Skin epidermis (tissue), 12 donors: ENCODE data around the gene MYO3B.
"Not testable (repeated sequence)": the region's sequence is repeated elsewhere in the genome, so short reads cannot be mapped to it uniquely, and the experiment has no call there.

Experiments
- H3K27ac ChIP-seq, 21 experiments: fragments of 200-600 bp; sonication (generic) in 11 of 21; one replicate each; pipeline ENCODE4 v1.5.0; 2020; ENCODE audit warnings: mild to moderate bottlenecking in 3 of 21, inconsistent platforms in 2 of 21, moderate library complexity in 2 of 21
- H3K4me3 ChIP-seq, 7 experiments: fragments of 200-600 bp; sonication (generic) in 2 of 7; one replicate each; pipeline ENCODE4 v1.5.0; 2020; ENCODE audit warnings: inconsistent platforms in 2 of 7, mild to moderate bottlenecking in 2 of 7, moderate library complexity in 1 of 7

The MYO3B gene

DNA sequence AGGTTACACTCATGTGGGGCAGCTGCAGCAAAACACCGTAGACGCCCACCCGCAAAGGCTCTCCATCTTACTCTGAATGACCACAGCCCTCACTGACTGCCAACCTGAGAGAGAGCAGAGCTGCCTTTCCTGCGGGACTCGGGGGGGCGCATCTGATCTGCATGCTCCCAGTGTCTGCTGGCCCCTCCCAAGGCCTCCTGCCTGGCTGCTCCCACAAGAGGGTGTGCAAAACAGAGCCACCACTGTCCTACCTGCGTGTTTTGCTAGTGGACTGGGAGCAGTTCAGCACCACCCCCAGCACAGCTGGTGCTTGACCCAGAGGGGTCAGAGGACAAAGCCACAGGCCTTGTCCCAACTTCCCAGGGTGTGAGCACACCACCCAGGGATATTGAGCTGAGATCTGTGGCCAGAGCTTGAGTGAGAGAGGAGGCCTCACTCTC lies 76.4 kb downstream of the MYO3B start:
- H3K4me3 ChIP-seq, result no peak overlapping the region

DNA sequence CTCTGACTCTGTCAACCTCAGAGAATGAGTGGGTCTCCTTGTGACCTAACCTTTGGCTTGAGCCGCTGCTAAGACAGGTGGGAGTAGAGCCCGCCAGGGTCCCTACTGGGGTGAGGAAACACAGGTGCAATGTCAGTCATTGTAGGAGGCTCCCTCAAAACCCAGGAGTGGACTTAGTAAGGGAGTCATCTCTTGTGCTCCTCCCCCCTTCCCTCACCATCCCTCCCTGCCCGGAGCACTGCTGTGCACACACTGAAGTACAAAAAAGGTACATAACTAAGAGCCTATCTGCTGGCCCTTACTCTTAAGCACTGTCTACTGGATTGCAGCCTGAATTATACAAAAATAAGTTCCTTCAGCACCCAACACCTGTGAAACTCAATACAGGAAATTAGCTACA lies 77.2 kb downstream of the MYO3B start:
- no peak overlapping the region for H3K4me3 ChIP-seq
- H3K27ac ChIP-seq, result peak overlapping the region in 1 of 21 experiments; percentile 42

More for the DNA sequence above, 76.4 kb downstream of the MYO3B start:
- H3K27ac ChIP-seq, result no peak overlapping the region

DNA sequence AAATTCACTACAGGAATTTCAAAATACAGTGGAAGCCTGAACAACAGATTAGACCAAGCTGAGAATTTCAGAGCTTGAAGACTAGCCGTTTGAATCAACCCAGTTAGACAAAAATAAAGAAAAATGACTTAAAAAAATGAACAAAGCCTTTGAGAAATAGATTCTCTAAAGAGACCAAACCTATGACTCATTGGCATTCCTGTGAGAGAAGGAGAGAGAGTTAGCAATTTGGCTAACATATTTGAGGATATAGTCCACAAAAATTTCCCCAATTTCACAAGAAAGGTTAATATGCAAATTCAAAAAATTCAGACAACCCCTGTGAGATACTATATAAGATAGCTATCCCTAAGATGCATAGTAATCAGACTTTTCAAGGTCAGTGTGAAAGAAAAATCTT lies 78.0 kb downstream of the MYO3B start:
- no peak overlapping the region for H3K4me3 ChIP-seq
- no peak overlapping the region for H3K27ac ChIP-seq

DNA sequence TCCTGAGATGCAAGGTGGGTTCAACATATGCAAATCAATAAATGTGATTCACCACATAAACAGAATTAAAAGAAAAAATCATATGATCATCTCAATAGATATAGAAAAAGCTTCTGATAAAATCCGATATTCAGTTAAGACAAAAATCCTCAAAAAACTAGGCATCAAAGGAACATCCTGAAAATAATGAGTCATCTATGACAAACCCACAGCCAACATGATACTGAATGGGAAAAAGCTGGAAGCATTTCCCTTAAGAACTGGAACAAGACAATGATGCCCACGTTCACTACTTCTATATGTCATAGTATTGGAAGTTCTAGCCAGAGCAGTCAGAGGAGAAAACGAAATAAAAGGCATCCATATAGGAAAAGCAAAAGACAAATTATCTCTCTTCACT lies 80.4 kb downstream of the MYO3B start:
- H3K4me3 ChIP-seq, result no peak overlapping the region
- no peak overlapping the region for H3K27ac ChIP-seq

DNA sequence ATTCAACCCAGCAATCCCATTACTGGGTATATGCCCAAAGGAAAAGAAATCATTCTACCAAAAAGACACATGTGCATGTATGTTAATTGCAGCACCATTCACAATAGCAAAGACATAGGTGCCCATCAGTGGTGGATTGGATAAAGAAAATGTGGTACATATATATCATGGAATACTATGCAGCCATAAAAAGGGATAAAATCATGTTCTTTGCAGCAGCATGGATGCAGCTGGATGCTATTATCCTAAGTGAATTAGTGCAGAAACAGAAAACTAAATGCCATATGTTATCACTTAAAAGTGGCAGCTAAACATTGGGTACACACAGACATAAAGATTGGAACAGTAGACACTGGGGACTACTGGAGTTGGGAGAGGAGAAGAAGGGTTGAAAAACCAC lies 82.2 kb downstream of the MYO3B start:
- Histone ChIP-seq H3K4me3 (no peak overlapping the region), H3K27ac (no peak overlapping the region)

DNA sequence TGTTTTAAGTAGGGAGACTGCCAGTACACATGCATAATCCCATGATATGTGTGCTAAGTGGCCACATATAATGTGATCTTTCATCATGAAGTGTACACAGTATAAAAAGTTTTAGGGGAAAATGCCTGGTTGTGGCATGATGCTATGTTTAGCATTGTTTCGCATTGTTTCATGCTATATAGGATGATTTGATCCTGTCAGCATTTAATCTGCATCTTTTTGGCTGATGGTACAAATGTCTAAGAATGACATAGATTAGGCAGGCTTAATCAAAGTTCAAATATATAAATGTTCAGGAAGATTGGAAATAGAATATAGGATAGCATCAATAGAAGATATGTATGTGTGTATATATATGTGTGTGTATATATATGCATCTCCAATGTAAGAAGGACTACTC lies 83.6 kb downstream of the MYO3B start:
- no peak overlapping the region for H3K27ac ChIP-seq
- no peak overlapping the region for H3K4me3 ChIP-seq

DNA sequence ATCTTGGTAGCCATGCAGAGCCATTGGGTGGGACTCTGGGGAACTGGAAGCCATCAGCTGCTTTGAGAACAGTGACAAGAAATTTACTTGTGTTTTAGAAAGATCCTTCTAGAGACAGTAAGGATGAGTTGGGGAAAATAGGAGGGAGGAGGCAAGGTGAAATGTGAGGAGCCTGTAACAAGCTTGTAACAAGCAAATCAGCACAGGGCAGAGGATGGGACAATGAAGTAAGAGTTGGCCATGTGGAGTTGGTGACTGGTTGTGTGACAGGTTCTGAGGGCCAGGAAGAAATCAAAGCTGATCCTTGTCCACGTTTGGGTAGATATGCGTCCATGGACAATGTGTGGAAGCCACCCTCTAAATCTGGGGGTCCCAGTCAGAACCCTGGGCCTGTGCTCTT lies 84.4 kb downstream of the MYO3B start:
- Histone ChIP-seq H3K4me3 (no peak overlapping the region), H3K27ac (no peak overlapping the region)

DNA sequence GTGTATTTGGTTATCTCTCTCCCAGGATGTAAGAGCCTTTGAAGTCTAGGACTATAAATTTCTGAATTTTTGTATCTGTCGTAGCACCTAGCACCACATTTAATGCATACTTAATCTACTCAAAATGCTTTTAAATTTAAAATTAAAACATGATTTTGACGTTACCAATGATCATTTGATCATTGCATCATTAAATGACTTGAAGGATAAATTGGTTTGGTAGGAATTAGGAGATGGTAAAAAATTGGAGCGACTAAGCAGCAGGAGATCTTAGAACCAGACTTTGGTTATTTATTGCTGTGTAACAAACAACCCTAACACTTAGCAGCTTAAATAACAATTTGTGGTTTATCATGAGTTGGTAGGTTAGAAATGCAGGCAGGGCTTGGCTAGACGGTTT lies 84.9 kb downstream of the MYO3B start:
- Histone ChIP-seq H3K27ac (no peak overlapping the region), H3K4me3 (no peak overlapping the region)

DNA sequence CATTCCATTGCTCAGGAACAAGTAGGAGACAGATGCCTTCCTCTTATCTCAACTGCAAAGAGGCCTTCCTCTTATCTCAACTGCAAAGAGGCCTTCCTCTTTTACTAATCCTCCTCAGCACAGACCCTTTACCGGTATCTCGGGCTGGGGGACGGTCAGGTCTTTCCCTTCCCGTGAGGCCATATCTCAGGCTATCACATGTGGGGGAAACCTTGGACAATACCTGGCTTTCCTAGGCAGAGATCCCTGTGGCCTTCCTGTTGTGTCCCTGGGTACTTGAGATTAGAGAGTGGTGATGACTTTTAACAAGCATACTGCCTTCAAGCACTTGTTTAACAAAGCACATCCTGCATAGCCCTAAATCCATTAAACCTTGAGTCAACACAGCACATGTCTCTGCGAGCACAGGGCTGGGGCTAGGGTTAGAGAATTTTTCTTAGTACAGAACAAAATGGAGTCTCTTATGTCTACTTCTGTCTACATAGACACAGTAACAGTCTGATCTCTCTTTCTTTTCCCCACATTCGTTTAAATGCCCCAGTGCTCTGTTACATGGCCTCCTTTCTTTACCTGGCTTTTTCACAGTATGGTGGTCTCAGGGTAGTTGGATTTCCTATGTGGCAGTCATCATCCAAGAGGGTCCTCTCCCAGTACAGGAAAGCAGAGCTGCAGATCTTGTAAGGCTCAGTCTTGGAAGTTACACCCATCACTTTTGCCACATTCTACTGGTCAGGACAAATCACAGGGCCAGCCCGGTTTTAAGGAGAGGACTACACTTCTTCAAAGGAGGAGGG lies 86.0 kb downstream of the MYO3B start:
- not testable (repeated sequence) for H3K4me3 ChIP-seq, H3K27ac ChIP-seq

DNA sequence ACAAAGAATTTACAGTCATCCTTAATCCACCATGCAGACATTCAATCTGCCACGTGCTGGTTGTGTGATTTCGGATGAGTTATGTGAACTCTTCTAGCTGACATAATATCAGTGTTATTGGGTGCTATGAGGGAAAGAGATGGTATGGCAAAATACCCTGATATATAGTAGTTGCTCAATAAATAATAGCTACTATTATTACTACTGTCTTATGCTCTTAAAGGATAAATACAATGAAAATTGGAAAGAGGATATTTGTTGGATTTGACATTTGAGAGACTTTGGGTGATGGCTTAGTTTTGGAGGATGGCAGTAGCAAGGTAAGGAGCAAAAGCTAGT lies 86.5 kb downstream of the MYO3B start:
- no peak overlapping the region for H3K4me3 ChIP-seq
- H3K27ac ChIP-seq, result no peak overlapping the region

DNA sequence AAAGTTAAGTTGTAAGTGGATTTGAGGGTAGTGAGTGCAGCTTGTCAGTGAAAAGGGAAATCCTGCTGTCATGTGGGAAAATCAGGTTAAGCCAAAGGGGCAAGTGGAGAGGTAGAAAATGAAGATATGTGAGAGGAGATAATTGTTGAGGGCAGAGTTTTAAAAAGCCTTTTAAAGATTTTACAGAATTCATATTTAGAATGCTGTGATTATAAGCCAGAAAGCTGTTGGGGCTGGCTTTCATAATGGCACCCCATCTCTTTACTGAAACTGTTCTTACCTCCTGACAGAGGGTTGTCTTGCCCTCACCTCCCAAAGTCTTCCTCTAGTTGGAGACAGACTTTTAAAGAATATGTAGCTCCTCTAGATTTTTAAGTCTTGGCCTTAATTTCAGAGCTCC lies 86.9 kb downstream of the MYO3B start:
- H3K4me3 ChIP-seq, result no peak overlapping the region
- no peak overlapping the region for H3K27ac ChIP-seq

DNA sequence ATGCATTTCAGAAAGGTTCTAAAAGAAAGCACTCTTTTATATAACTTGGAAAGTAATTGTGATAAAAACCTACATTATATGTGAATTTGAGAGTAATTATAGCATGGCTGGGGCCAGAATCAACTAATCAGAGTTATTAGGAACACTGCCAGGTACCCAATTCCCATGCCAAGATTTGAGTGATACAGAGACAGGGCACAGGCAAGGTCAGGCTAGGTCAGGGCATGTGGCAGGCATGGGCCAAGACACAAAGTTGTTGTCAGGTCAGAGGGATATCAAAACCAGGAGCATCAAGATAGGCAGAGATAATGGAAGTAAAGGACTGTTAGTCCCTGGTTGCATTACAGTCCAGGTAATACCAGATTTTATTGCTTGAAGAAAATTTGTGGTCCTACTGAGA lies 87.4 kb downstream of the MYO3B start:
- no peak overlapping the region for H3K27ac ChIP-seq
- H3K4me3 ChIP-seq, result no peak overlapping the region

DNA sequence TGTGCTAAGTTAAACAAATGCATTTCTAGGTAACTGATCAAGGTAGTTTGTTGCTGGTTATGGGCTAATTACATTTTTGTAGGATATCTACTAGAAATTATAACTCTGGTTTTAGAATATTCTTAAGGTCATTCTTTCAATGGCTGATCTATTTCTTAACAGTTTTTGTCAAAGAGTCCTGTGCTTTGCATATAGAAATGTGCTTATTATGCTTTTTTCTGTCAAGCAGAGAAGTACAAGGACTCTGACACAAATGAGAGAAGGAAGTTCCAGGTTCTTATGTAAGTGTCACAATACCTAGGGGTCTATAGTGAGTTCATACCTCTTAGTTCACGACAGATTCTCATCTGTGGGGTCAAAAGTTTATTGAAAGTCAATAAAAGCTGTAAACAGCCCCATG lies 88.4 kb downstream of the MYO3B start:
- Histone ChIP-seq H3K4me3 (no peak overlapping the region), H3K27ac (no peak overlapping the region)

DNA sequence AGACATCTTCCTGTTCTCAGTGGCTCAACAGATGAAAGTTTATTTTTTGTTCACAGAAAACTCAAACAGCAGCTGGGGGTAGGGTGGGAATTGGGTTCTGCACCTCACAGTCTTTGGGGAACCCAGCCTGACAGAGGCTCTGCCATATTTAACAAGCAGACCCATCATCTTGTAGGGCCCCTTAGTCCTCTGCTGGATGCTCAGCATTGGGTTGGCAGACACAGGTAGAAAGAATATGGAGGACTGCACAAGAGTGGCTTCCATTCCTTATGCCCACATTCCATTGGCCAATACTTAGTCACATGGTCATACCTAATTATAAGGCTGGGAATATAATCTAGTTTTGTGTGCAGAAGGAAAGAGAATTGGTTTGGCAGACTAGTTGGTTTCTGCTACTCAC lies 89.1 kb downstream of the MYO3B start:
- Histone ChIP-seq H3K27ac (no peak overlapping the region), H3K4me3 (no peak overlapping the region)

DNA sequence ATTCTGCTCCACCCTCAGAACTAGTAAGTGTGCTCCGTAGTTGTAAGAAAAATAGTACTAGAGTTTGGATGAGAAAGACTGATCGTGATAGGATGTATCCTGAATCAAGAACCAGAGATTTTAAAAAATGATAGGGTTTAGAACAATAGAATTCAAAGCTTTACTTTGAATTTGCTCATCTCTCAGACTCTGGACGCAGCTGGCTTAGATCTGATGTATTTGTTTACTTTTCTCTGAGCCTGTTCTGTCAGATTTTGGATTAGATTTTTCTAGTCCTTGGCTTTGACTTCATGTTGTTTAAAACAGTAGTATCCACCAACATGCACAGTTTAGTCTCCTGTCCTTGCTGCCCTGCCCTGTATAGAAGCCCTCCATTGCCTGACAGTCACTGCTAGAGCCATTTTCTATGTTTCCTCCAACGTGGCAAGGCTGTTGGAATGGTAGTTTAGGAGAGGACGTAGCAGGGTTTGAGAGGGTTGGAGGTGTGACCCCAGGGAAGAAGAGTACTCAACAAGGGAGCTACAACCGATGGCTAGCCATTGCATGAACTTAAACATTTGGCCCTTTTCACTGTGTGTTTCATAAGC lies 92.4 kb downstream of the MYO3B start:
- Histone ChIP-seq H3K4me3 (no peak overlapping the region), H3K27ac (no peak overlapping the region)

DNA sequence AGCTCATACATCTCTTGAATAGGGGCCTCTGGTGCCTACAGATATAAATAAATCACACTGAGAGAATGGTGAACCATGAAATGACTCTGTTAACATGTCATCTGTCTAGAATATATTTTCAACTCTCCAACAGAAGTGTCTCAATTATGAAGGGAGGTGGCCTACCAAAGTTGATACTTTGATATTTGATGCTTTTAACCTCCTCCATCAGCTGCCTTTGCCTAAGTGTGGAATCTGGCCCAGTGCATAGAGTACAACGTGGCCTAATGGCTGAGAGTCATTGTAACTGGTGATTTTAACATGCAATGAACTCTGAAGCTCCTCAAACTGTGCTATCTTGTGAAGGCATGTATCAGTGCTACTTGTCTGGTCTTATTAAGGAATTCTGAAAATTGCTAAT lies 93.4 kb downstream of the MYO3B start:
- Histone ChIP-seq H3K4me3 (no peak overlapping the region), H3K27ac (no peak overlapping the region)

DNA sequence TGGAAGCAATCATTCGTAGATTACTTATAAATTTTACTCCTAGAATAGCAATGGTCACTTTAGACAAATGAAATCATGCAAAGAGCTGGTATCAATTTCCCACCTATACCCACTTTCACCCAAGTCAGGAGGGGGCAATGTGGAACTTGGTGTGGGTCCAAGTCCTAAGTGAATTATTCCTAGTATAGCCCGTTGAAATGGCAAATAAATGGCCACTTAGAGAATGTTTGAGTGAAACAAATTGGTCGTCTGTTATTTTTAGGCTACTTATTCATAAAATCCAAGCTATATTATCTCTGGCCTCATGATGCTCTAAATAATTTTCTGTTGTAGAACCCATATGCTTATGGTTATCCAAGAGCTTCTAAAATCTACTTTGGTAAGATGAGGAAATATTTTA lies 98.1 kb downstream of the MYO3B start:
- H3K4me3 ChIP-seq, result no peak overlapping the region
- H3K27ac ChIP-seq, result no peak overlapping the region

DNA sequence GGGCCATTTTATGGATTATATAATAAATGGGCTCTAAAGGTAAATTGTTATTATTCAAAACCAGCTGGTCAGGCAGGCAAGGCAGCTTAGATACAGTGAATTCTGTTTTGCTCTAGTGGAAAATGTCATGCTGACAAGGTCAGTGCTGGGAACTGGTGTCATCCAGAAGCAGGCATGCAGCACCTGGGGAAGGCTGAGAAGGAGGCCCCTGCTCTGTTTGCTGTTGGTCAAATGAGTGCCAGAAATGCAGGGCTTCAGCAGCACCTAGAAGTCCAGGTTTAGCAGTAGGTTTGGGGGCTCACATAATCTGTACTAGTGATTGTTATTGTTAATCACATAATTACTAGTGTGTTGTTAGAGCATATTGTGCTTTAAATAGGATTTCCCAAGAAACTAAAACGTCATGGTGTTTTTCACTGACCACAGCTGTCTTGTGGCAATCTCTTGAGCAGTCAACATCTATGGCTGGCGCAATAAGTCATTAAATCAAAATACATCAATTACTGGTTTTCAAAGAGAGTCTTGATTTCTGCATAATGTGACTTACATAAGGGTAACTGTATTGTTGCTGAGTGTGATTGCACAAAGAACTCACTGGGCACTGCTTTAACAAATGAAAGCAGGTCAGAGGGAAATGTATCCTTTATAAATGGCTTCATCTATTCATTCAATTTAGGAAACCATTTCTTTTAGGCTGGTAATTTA lies 99.1 kb downstream of the MYO3B start:
- no peak overlapping the region for H3K4me3 ChIP-seq
- no peak overlapping the region for H3K27ac ChIP-seq

DNA sequence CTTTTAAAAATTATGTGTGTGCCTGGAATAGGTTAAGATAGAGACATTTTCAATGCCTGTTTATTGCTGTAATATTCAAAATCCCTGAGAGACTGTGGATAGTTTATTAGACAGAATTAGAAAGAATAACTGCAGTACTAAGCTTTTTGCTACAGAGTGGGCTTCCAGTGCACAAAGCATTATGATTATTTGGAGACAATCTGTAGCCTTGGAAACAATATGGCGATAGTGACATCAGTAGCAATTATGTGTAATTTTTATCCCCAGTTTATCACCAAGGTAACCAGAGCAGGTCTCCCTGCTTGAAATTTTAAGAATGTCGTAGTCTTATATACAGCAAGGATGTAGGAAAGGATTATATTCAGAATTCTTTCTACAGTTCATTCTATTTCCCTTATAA lies 100.0 kb downstream of the MYO3B start:
- no peak overlapping the region for H3K27ac ChIP-seq
- no peak overlapping the region for H3K4me3 ChIP-seq

DNA sequence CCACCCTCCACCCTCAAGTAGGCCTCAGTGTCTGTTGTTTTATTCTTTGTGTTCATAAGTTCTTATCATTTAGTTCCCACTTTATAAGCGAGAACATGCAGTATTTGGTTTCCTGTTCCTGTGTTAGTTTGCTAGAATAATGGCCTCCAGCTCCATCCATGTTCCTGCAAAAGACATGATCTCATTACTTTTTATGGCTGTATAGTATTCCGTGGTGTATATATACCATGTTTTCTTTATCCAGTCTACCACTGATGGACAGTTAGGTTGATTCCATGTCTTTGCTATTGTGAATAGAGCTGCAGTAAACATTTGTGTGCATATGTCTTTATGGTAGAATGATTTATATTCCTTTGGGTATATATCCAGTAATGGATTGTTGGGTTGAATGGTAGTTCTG lies 101.7 kb downstream of the MYO3B start:
- H3K4me3 ChIP-seq, H3K27ac ChIP-seq: not testable (repeated sequence)

DNA sequence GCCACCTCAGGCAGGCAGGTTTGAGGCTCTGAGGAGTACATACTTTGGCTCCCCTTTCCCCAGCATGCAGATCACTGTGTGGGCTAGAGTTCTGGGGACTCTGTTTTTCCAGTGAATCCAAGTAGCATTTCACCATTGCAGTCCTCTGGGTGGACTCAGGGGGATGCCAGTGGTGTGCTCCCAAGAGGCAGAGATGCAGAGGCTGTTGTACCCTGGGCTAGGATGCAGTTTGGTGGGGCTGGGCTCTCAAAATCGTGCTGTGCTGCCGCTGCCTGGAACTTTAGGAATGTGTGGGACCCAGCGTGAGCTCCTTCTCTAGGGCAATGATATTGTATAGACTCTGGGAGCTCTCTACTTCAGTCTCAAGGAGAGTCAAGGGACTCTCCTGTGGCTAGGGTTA lies 104.9 kb downstream of the MYO3B start:
- no peak overlapping the region for H3K27ac ChIP-seq
- H3K4me3 ChIP-seq, result no peak overlapping the region
